T-helper 17 cell (primary cell): Measurements from ENCODE around the gene FN3KRP. TPM values are rescaled to one million over a fixed set of nuclear protein-coding genes. Genes with fewer than 3 reads are reported as not detected.

Source experiments
- ATAC-seq: fragments of 150-1000 bp; cut with Tn5 transposase; 2 replicates; pipeline ENCODE4 v1.10.0; 2021; ENCODE audit warnings: mild to moderate bottlenecking, moderate library complexity
- DNase-seq, 3 donors: peaks; one replicate each; pipeline versions ENCODE4 v3.0.0 to v3.0.0-alpha.2; 2020 to 2021
- H3K9me3 ChIP-seq: one replicate; pipeline ENCODE4 v1.7.0; 2013; ENCODE audit warnings: low read length, mild to moderate bottlenecking; ENCODE audit not compliant: control insufficient read depth, poor library complexity, severe bottlenecking
- H3K27ac Mint-ChIP-seq: one replicate; pipeline ENCODE4 v1.8.0; 2022; ENCODE audit warnings: mild to moderate bottlenecking, moderate library complexity, mixed read lengths
- H3K27me3 Mint-ChIP-seq: one replicate; pipeline ENCODE4 v1.8.0; 2022; ENCODE audit warnings: mixed read lengths
- H3K36me3 Mint-ChIP-seq: one replicate; pipeline ENCODE4 v1.8.0; 2022; ENCODE audit warnings: low read depth, mixed read lengths
- H3K4me1 Mint-ChIP-seq: one replicate; pipeline ENCODE4 v1.8.0; 2022; ENCODE audit warnings: mild to moderate bottlenecking, mixed read lengths
- H3K4me3 Mint-ChIP-seq: one replicate; pipeline ENCODE4 v1.8.0; 2022; ENCODE audit warnings: mild to moderate bottlenecking, moderate library complexity, mixed read lengths
- total RNA-seq, 4 donors: library from RNA in 2 of 4; stranded (reverse) in 2 of 4; gene quantifications; one replicate each; pipeline ENCODE4 v1.2.3 and lab custom pipeline; 2022 to 2026

The FN3KRP gene
- total RNA-seq, 2 donors from 2014 or later, result 24.5 to 31.3 TPM

DNA sequence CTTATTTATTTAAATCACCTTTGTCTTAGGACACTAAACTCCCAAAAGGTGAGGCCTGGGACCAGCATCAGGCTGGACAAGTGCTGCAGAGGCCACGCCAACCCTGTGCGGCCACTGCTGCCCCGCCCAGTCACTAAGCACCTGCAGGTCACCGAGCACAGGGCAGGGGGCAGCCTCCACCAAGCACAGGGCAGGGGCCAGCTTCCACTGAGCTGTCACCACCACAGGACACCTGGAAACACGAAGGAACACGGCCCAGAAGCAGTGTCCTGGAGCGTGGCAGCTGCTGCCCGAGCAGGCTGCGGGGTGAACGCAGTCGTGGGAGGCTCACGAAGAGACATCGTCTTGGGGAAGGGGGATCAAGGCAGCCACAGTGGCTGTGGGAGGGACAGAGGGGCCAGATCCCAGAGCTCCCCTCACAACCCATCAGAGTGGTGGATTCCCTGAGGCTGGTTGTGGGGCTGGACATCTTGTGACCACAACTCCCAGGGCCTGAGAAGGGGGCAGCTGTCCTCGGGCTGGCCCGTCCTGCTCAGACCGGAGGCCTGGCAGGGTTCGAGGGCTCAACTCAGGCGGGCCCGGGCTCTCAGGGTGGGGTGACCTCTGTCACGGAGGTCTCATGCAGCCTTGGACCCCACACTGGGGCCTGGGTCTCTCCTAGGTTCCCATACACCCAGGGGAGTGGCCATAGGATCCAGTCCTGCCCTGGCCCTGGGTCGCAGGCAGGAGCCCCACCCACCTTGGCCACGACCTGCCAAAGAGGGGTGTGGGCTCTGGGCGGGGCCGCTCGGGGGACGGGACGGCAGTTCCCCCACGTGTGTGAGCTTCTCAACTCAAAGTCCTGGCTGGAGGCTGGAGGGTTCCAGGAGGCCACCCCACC lies 36.7 kb upstream of the FN3KRP start:
- Mint-ChIP-seq H3K4me3 (no peak overlapping the region), H3K4me1 (no peaks in the 10 kb centered on the region), H3K27ac (no peak overlapping the region), H3K36me3 (no peaks in the 10 kb centered on the region), H3K27me3 (no peaks in the 10 kb centered on the region)
- H3K9me3 ChIP-seq, result no peaks in the 10 kb centered on the region
- DNase-seq (no peak), ATAC-seq (no peak)

DNA sequence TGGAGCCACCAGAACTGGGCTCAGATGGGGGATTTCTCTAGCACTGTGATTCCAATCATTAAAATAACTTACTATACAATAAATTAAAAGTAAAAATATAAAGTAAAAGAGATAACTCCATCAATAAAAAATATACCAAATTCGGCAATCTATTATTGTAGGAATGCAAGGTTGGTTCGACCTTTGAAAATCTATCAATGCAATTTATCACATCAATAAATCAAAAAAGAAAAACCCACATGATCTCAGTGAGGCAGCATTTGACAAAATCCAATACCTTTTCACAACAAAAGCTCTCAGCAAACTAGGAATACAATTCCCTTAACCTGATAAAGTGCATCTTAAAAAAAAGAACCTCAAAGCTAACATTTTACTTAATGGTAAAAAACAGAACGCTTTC lies 35.0 kb upstream of the FN3KRP start:
- no peaks in the 10 kb centered on the region for H3K4me1 Mint-ChIP-seq
- no peak for ATAC-seq
- DNase-seq, result no peak

DNA sequence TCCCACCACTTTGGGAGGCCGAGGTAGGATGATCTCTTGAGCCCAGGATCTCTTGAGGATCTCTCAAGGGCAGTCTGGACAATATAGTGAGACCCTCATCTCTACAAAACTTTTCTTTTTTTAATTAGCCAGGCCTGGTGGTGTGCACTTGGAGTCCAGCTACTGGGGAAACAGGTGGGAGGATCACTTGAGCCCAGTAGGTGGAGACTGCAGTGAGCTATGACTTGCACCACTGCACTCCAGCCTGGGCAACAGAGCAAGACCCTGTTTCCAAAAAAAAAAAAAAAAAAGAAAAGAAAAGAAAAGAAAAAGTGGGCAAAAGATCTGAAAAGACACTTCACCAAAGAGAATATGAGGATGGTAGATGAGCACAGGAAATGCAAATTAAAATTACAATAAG lies 33.0 kb upstream of the FN3KRP start:
- no peak for DNase-seq
- Mint-ChIP-seq H3K36me3 (no peaks in the 10 kb centered on the region), H3K27me3 (no peaks in the 10 kb centered on the region), H3K27ac (no peak overlapping the region), H3K4me1 (no peaks in the 10 kb centered on the region), H3K4me3 (no peak overlapping the region)
- no peaks in the 10 kb centered on the region for H3K9me3 ChIP-seq
- ATAC-seq, result no peak

More for the DNA sequence above, 35.0 kb upstream of the FN3KRP start:
- no peaks in the 10 kb centered on the region for H3K27me3 Mint-ChIP-seq
- no peak overlapping the region for H3K27ac Mint-ChIP-seq
- no peak overlapping the region for H3K4me3 Mint-ChIP-seq
- no peaks in the 10 kb centered on the region for H3K36me3 Mint-ChIP-seq
- H3K9me3 ChIP-seq, result no peaks in the 10 kb centered on the region

DNA sequence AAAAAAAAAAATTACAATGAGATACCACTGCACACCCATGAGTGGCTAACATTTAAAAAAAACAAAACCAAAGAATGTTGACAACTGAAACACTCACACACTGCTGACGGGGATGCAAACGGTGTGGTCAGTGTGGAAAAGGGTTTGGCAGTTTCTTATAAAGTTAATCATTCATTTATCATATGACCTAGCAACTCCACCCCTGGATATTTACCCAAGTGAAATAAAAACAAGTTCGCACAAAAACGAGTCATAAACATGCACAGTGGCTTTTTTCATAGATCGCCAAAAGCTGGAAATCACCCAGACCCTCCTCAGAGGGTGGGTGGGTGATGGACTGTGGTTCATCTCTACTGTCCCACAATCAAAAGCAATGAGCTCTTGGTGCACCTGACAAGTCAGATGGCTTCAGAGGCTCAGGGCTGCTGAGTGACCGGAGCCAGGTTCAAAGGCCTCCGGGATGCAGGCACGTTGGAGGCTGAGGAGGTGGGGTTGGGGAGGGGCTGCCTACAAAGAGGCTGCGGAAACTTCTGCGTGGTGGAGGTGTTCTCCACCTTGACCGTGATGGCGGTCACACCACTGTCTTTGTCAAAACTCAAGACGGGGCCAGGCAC lies 32.2 kb upstream of the FN3KRP start:
- no peak overlapping the region for H3K4me3 Mint-ChIP-seq
- no peak for DNase-seq
- H3K27me3 Mint-ChIP-seq, result no peaks in the 10 kb centered on the region
- no peaks in the 10 kb centered on the region for H3K4me1 Mint-ChIP-seq
- H3K9me3 ChIP-seq, result no peaks in the 10 kb centered on the region
- H3K36me3 Mint-ChIP-seq, result no peaks in the 10 kb centered on the region
- H3K27ac Mint-ChIP-seq, result no peak overlapping the region
- ATAC-seq, result no peak

DNA sequence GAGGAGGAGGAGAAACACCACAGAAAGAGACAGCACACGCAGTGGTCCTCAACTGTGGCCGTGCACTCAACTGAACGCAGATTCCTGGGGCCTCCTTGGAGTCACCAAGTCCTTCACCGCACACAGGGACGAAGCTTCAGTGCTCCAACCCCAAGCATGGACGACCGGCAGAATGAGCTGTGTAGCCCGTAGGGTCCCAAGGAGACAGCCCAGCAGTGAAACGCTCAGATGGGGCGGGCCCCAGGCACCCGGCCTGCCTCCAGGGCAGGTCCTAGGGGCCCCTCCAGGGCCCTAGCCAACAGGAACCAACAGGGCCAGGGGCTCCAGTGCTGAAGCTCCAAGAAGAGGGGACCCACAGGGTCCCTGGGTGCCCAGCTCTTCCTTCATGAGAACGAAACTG lies 31.2 kb upstream of the FN3KRP start:
- no peak overlapping the region for H3K4me3 Mint-ChIP-seq
- ATAC-seq, result no peak

DNA sequence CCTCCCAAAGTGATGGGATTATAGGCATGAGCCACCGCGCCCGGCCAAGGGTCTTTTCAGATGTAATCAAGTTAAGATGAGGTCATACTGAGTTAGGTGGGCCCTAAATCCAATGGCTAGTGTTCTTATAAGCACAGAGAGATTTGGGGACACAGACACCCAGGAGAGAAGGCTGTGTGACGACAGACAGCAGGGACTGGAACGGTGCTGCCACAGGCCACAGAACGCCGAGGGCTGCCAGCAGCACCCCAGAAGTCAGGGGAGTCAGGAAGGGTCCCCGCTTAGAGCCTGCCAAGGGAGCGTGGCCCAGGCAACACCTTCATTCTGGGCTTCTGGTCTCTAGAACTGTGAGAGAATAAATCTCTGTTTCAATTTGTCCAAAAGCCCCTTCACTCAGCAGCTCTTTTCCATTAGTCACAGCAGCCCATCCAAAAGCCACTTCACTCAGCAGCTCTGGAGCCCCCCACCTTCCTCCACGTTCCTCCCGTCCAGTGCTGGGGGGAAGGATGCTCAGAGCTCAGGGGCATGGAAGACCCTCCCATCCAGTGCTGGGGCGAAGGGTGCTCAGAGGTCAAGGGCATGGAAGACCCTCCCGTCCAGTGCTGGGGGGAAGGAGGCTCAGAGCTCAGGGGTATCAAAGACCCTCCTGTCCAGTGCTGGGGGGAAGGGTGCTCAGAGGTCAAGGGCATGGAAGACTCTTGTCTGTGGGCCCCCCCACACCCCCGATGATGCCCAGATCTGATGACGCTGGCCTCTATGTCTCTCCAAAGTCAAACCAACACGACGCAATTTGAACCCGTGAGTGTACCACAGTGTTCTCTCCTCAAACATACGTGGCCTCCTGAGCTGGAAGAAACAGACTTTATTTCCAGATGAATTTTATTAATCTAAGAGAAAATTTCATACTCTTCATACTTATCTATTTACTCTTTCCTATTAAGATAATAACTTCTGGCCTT lies 29.9 kb upstream of the FN3KRP start:
- Mint-ChIP-seq H3K4me3 (no peak overlapping the region), H3K4me1 (peaks cover 4% of the 10 kb centered on the region), H3K27me3 (no peaks in the 10 kb centered on the region), H3K36me3 (peaks cover 6% of the 10 kb centered on the region), H3K27ac (no peak overlapping the region)
- ATAC-seq (no peak), DNase-seq (no peak)
- no peaks in the 10 kb centered on the region for H3K9me3 ChIP-seq

More for the DNA sequence above, 31.2 kb upstream of the FN3KRP start:
- no peak for DNase-seq
- Mint-ChIP-seq H3K27ac (no peak overlapping the region), H3K4me1 (peaks cover 4% of the 10 kb centered on the region), H3K36me3 (peaks cover 4% of the 10 kb centered on the region), H3K27me3 (no peaks in the 10 kb centered on the region)
- H3K9me3 ChIP-seq, result no peaks in the 10 kb centered on the region

DNA sequence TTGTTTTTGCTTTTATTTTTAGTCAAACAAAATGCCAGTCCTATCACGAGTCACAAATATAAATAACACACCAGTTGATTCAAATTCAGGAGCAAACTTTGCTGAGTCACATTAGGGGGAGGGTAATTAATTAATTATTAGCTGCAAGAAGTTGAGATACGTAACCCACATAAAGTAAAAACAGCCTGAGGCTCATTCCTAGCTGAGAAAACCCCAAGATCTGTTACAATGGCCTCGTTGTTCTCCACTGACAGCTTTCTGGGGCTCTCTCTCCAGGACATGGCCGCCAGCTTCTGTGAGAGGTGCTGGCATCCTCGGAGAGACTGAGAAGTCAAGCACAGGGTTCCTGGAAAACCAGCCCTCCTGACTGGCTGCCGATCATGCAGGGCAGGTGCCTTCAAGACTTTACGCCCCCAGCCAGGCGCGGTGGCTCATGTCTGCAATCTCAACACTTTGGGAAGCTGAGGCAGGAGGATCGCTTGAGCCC lies 29.1 kb upstream of the FN3KRP start:
- Mint-ChIP-seq H3K27me3 (no peaks in the 10 kb centered on the region), H3K4me1 (peaks cover 4% of the 10 kb centered on the region), H3K27ac (no peak overlapping the region), H3K36me3 (peaks cover 6% of the 10 kb centered on the region), H3K4me3 (no peak overlapping the region)
- ATAC-seq, result no peak
- H3K9me3 ChIP-seq, result no peaks in the 10 kb centered on the region
- DNase-seq, result no peak

DNA sequence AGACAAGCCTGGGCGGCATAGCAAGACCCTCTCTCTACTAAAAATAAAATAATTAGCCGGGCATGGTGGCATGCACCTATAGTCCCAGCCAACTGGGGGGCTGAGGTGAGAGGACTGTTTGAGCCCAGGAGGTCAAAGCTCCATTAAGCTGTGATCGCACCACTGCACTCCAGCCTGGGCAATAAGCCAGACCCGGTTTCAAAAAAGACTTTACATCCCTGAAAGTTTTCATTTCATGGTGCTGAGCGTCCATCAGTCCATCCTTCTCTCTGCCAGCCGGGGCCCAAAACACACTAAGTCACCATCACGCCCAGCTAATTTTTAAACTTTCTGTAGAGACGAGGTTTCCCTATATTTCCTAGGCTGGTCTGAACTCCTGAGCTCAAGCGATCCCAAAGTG lies 28.6 kb upstream of the FN3KRP start:
- Mint-ChIP-seq H3K4me1 (peaks cover 4% of the 10 kb centered on the region), H3K4me3 (no peak overlapping the region), H3K27ac (no peak overlapping the region), H3K27me3 (no peaks in the 10 kb centered on the region), H3K36me3 (peaks cover 6% of the 10 kb centered on the region)
- no peak for ATAC-seq
- no peak for DNase-seq
- H3K9me3 ChIP-seq, result no peaks in the 10 kb centered on the region

DNA sequence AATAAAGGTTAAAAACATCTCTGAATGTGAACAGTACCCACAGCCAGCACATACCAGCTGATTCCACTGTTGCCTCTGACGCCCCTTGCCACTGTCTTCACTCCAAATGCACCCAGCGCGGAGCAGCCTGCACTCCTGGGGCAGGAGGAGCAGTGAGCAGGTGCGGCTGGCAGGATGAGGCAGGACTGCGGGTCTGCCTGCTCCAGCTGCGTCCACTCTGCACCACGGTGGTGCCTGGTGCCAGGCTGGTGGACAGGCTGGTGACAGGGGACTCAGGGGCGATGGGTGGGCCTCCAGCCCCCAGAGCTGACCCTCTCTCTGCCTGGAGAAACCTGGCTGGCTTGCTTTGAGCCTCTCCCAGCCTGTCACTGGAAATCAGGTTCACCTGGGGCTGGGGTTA lies 27.4 kb upstream of the FN3KRP start:
- Mint-ChIP-seq H3K4me3 (no peak overlapping the region), H3K4me1 (peaks cover 6% of the 10 kb centered on the region), H3K27ac (no peak overlapping the region), H3K27me3 (no peaks in the 10 kb centered on the region), H3K36me3 (peaks cover 6% of the 10 kb centered on the region)
- DNase-seq, result no peak
- no peaks in the 10 kb centered on the region for H3K9me3 ChIP-seq
- no peak for ATAC-seq

DNA sequence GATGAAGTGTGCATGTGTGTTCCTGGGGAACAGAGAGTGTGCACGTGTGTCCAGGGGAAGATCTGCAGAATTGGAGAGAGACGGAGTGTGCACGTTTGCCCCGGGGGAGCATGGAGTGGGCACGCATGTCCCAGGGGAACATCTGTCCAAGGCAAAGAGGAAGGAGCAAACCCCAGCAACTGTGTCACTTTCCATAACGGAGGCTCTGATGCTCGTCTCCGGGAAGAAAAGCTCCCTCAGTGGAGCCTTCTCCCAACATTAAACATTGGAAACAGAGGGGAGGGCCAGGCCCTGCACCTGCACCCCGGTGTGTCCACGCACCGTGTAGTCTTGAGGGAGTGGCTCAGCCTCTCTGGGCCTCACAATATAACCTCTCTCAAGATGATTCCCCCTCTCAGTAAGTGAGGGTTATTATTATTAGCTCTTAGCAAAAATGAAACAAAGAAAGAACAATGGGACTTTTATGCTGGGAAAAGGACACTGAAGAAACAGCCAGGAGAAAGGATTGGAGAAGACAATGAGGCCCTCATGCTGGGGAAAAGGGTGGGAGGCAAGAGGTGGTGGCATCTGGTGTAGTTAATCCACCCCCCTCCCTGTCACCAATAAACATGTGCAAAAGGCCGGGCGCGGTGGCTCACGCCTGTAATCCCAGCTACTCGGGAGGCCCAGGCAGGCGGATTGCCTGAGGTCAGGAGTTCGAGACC lies 25.6 kb upstream of the FN3KRP start:
- no peak for DNase-seq
- no peaks in the 10 kb centered on the region for H3K9me3 ChIP-seq
- H3K4me1 Mint-ChIP-seq, result peaks cover 6% of the 10 kb centered on the region
- no peak overlapping the region for H3K27ac Mint-ChIP-seq
- no peak overlapping the region for H3K4me3 Mint-ChIP-seq
- ATAC-seq, result no peak
- H3K36me3 Mint-ChIP-seq, result peaks cover 6% of the 10 kb centered on the region
- H3K27me3 Mint-ChIP-seq, result no peaks in the 10 kb centered on the region

DNA sequence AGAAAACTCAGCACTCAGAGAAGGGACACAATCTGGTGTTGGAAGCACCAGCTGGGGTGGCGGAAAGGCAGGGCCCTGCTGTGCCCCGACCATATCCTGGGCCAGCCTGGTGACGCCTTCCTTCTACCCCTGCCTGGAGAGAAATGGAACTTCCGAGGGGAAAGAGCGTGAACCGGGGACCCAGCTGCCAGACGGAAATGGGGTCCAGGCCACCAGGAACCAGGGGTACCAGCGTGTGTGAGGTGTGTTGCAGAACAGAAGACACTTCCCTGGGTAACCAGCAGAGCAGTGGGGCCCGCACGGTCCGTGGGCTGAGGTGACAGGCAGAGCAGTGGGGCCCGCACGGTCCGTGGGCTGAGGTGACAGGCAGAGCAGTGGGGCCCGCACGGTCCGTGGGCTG lies 24.8 kb upstream of the FN3KRP start:
- H3K27me3 Mint-ChIP-seq, result no peaks in the 10 kb centered on the region
- ATAC-seq (no peak), DNase-seq (no peak)
- H3K4me1 Mint-ChIP-seq, result peaks cover 6% of the 10 kb centered on the region
- H3K4me3 Mint-ChIP-seq, result no peak overlapping the region
- peaks cover 6% of the 10 kb centered on the region for H3K36me3 Mint-ChIP-seq
- no peaks in the 10 kb centered on the region for H3K9me3 ChIP-seq
- H3K27ac Mint-ChIP-seq, result no peak overlapping the region

DNA sequence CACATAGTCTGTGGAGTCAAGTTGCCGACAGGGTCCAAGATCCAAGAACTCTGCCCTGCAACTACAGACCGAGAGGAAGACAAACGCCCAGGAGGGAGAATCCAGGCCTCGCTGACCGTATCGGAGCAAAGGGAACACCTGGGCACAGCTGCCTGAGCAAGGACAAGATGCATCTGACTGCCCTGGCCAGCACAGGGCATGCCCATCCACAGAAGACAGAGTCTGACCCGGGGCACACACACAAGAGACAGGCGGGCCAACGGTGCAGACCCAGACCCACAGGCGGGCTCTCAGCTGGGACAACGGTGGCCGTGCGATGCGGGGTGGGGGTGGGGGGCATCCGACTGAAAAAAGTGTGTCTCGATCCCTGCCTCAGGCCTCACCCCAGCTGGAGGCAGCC lies 24.2 kb upstream of the FN3KRP start:
- peaks cover 6% of the 10 kb centered on the region for H3K36me3 Mint-ChIP-seq
- no peaks in the 10 kb centered on the region for H3K27me3 Mint-ChIP-seq
- DNase-seq (no peak), ATAC-seq (no peak)
- no peaks in the 10 kb centered on the region for H3K9me3 ChIP-seq
- peaks cover 9% of the 10 kb centered on the region for H3K4me1 Mint-ChIP-seq
- no peak overlapping the region for H3K27ac Mint-ChIP-seq
- no peak overlapping the region for H3K4me3 Mint-ChIP-seq
